Peyer's patch (tissue), 4 donors: ENCODE measurements around the gene SLC31A2.

Source experiments
- CTCF ChIP-seq, 6 experiments: fragments of 450-650 bp in 4 of 6; fragments of 200-600 bp in 2 of 6; sonication (generic) in 1 of 6; IDR thresholded peaks; one replicate each; pipeline ENCODE4 v1.5.1; 2017 to 2019; ENCODE audit warnings: antibody characterized with exemption in 6 of 6, mild to moderate bottlenecking in 3 of 6, moderate library complexity in 1 of 6
- POLR2A ChIP-seq, 2 donors: fragments of 450-650 bp; IDR thresholded peaks; one replicate each; pipeline ENCODE4 v1.5.1; 2017; ENCODE audit warnings: antibody characterized with exemption in 2 of 2, mild to moderate bottlenecking in 2 of 2, moderate library complexity in 2 of 2

- no peak for TF ChIP-seq POLR2A (IDR thresholded peaks at IDR 0.05)
- no peak for TF ChIP-seq CTCF (IDR thresholded peaks at IDR 0.05)
Observed at GRCh38 chr9:113205432-113205831, 54.6 kb downstream of the SLC31A2 start.
